ENCODE measurements around the gene ENAM. TPM values are rescaled to one million over a fixed set of nuclear protein-coding genes. Genes with fewer than 3 reads are reported as not detected.

ENAM gene
- polyA plus RNA-seq (2013): not detected in 2 replicates

- no peak within 1 kb of the TSS for H3K14ac ChIP-seq (ENCODE audit: low read length)
- H4K8ac ChIP-seq (ENCODE audit: low read depth, low read length): no peak within 1 kb of the TSS
- H3K9me3 ChIP-seq (ENCODE audit: insufficient read depth, low read depth, low read length): no peaks in the 10 kb centered on the region
- no peak within 1 kb of the TSS for H3K18ac ChIP-seq (ENCODE audit: low read length)
- H3K36me3 ChIP-seq (ENCODE audit: control insufficient read depth in 1 of 2, insufficient read depth in 2 of 2, low read length in 2 of 2): no peaks in the 10 kb centered on the region
- no peak within 1 kb of the TSS for H4K12ac ChIP-seq (ENCODE audit: low read depth, low read length)
- H3K23ac ChIP-seq (ENCODE audit: low read length): no peak within 1 kb of the TSS
- no peaks in the 10 kb centered on the region for H3K79me2 ChIP-seq (ENCODE audit: control insufficient read depth, insufficient read depth, low read length, poor library complexity)
- H3K4me2 ChIP-seq (ENCODE audit: low read length): no peak within 1 kb of the TSS
- H3K27me3 ChIP-seq (ENCODE audit: insufficient read depth, low read length): no peaks in the 10 kb centered on the region
- no peaks in the 10 kb centered on the region for H3K79me1 ChIP-seq (ENCODE audit: low read length)
- no peak within 1 kb of the TSS for H2AK5ac ChIP-seq (ENCODE audit: low read length)
- H2AFZ ChIP-seq (ENCODE audit: insufficient read depth, low read length, poor library complexity): no peak within 1 kb of the TSS
- no peak within 1 kb of the TSS for H3K27ac ChIP-seq (ENCODE audit: low read depth, low read length)
- H3K4ac ChIP-seq (ENCODE audit: low read depth, low read length): no peak within 1 kb of the TSS
- WGBS (ENCODE audit: extremely low coverage, insufficient coverage, insufficient read length): no CpG with 5 or more reads among the region's 2 CpGs
- no peak within 1 kb of the TSS for H3K4me3 ChIP-seq (ENCODE audit: low read depth, low read length)
- H3K9ac ChIP-seq (ENCODE audit: low read length): no peak within 1 kb of the TSS
- H2BK12ac ChIP-seq (ENCODE audit: low read length): no peak within 1 kb of the TSS
- H2BK120ac ChIP-seq (ENCODE audit: insufficient read depth, low read length, poor library complexity): no peak within 1 kb of the TSS
- H2BK5ac ChIP-seq (ENCODE audit: low read depth, low read length, poor library complexity): no peak within 1 kb of the TSS
- H4K91ac ChIP-seq (ENCODE audit: low read depth, low read length): no peak within 1 kb of the TSS
- no peaks in the 10 kb centered on the region for H3K4me1 ChIP-seq (ENCODE audit: control insufficient read depth in 1 of 2, insufficient read depth in 2 of 2, low read length in 2 of 2)
- DNase-seq: no peak
Measured at GRCh38 chr4:70628444-70628843, at the start of gene ENAM. TSS of gene ENAM (plus strand) at chr4:70628744. CDS start at chr4:70629501, 757 bp downstream.

GRCh38 chr4:70581980-70582379 lies 46.6 kb upstream of the ENAM start:
- Histone ChIP-seq H3K79me2 (ENCODE audit: control insufficient read depth, insufficient read depth, low read length, poor library complexity) (no peaks in the 10 kb centered on the region), H2BK120ac (ENCODE audit: insufficient read depth, low read length, poor library complexity) (no peak overlapping the region), H3K23ac (ENCODE audit: low read length) (no peak overlapping the region), H3K27me3 (ENCODE audit: insufficient read depth, low read length) (no peaks in the 10 kb centered on the region), H2AFZ (ENCODE audit: insufficient read depth, low read length, poor library complexity) (no peak overlapping the region), H4K12ac (ENCODE audit: low read depth, low read length) (no peak overlapping the region), H3K4me2 (ENCODE audit: low read length) (no peak overlapping the region), H3K4ac (ENCODE audit: low read depth, low read length) (no peak overlapping the region), H2AK5ac (ENCODE audit: low read length) (no peak overlapping the region), H4K91ac (ENCODE audit: low read depth, low read length) (no peak overlapping the region), H2BK12ac (ENCODE audit: low read length) (no peak overlapping the region), H4K8ac (ENCODE audit: low read depth, low read length) (no peak overlapping the region), H3K4me3 (ENCODE audit: low read depth, low read length) (no peak overlapping the region), H3K79me1 (ENCODE audit: low read length) (no peaks in the 10 kb centered on the region), H2BK5ac (ENCODE audit: low read depth, low read length, poor library complexity) (no peak overlapping the region), H3K27ac (ENCODE audit: low read depth, low read length) (no peak overlapping the region), H3K4me1 (ENCODE audit: control insufficient read depth in 1 of 2, insufficient read depth in 2 of 2, low read length in 2 of 2) (peaks cover 2 to 3% of the 10 kb centered on the region in 2 experiments), H3K9me3 (ENCODE audit: insufficient read depth, low read depth, low read length) (no peaks in the 10 kb centered on the region), H3K18ac (ENCODE audit: low read length) (no peak overlapping the region), H3K9ac (ENCODE audit: low read length) (no peak overlapping the region), H3K36me3 (ENCODE audit: control insufficient read depth in 1 of 2, insufficient read depth in 2 of 2, low read length in 2 of 2) (no peaks in the 10 kb centered on the region), H3K14ac (ENCODE audit: low read length) (no peak overlapping the region)
- WGBS (ENCODE audit: extremely low coverage, insufficient coverage, insufficient read length): no CpG with 5 or more reads among the region's 2 CpGs
- no peak for DNase-seq

GRCh38 chr4:70583952-70584834 lies 44.4 kb upstream of the ENAM start:
- Histone ChIP-seq H3K4me2 (ENCODE audit: low read length) (no peak overlapping the region), H3K4me1 (ENCODE audit: control insufficient read depth in 1 of 2, insufficient read depth in 2 of 2, low read length in 2 of 2) (no peaks in the 10 kb centered on the region), H3K36me3 (ENCODE audit: control insufficient read depth in 1 of 2, insufficient read depth in 2 of 2, low read length in 2 of 2) (no peaks in the 10 kb centered on the region), H2BK5ac (ENCODE audit: low read depth, low read length, poor library complexity) (no peak overlapping the region), H3K4me3 (ENCODE audit: low read depth, low read length) (no peak overlapping the region), H3K23ac (ENCODE audit: low read length) (no peak overlapping the region), H3K18ac (ENCODE audit: low read length) (no peak overlapping the region), H2BK12ac (ENCODE audit: low read length) (no peak overlapping the region), H3K79me1 (ENCODE audit: low read length) (no peaks in the 10 kb centered on the region), H3K9me3 (ENCODE audit: insufficient read depth, low read depth, low read length) (no peaks in the 10 kb centered on the region), H4K8ac (ENCODE audit: low read depth, low read length) (no peak overlapping the region), H3K27me3 (ENCODE audit: insufficient read depth, low read length) (no peaks in the 10 kb centered on the region), H2AFZ (ENCODE audit: insufficient read depth, low read length, poor library complexity) (no peak overlapping the region), H3K9ac (ENCODE audit: low read length) (no peak overlapping the region), H2AK5ac (ENCODE audit: low read length) (no peak overlapping the region), H3K14ac (ENCODE audit: low read length) (no peak overlapping the region), H3K4ac (ENCODE audit: low read depth, low read length) (no peak overlapping the region), H3K79me2 (ENCODE audit: control insufficient read depth, insufficient read depth, low read length, poor library complexity) (no peaks in the 10 kb centered on the region), H4K12ac (ENCODE audit: low read depth, low read length) (no peak overlapping the region), H3K27ac (ENCODE audit: low read depth, low read length) (no peak overlapping the region), H2BK120ac (ENCODE audit: insufficient read depth, low read length, poor library complexity) (no peak overlapping the region), H4K91ac (ENCODE audit: low read depth, low read length) (no peak overlapping the region)
- DNase-seq: no peak
- WGBS (ENCODE audit: extremely low coverage, insufficient coverage, insufficient read length): no CpG with 5 or more reads among the region's 9 CpGs

- Histone ChIP-seq H3K23ac (ENCODE audit: low read length) (no peak overlapping the region), H3K27ac (ENCODE audit: low read depth, low read length) (no peak overlapping the region), H3K9ac (ENCODE audit: low read length) (no peak overlapping the region), H4K8ac (ENCODE audit: low read depth, low read length) (no peak overlapping the region), H3K79me1 (ENCODE audit: low read length) (no peaks in the 10 kb centered on the region), H2AFZ (ENCODE audit: insufficient read depth, low read length, poor library complexity) (no peak overlapping the region), H3K79me2 (ENCODE audit: control insufficient read depth, insufficient read depth, low read length, poor library complexity) (no peaks in the 10 kb centered on the region), H3K36me3 (ENCODE audit: control insufficient read depth in 1 of 2, insufficient read depth in 2 of 2, low read length in 2 of 2) (no peaks in the 10 kb centered on the region), H2BK5ac (ENCODE audit: low read depth, low read length, poor library complexity) (no peak overlapping the region), H3K18ac (ENCODE audit: low read length) (no peak overlapping the region), H3K27me3 (ENCODE audit: insufficient read depth, low read length) (no peaks in the 10 kb centered on the region), H3K4ac (ENCODE audit: low read depth, low read length) (no peak overlapping the region), H4K91ac (ENCODE audit: low read depth, low read length) (no peak overlapping the region), H3K4me1 (ENCODE audit: control insufficient read depth in 1 of 2, insufficient read depth in 2 of 2, low read length in 2 of 2) (no peaks in the 10 kb centered on the region), H3K9me3 (ENCODE audit: insufficient read depth, low read depth, low read length) (no peaks in the 10 kb centered on the region), H2BK120ac (ENCODE audit: insufficient read depth, low read length, poor library complexity) (no peak overlapping the region), H4K12ac (ENCODE audit: low read depth, low read length) (no peak overlapping the region), H2AK5ac (ENCODE audit: low read length) (no peak overlapping the region), H3K4me3 (ENCODE audit: low read depth, low read length) (no peak overlapping the region), H2BK12ac (ENCODE audit: low read length) (no peak overlapping the region), H3K14ac (ENCODE audit: low read length) (no peak overlapping the region), H3K4me2 (ENCODE audit: low read length) (no peak overlapping the region)
- no CpG with 5 or more reads among the region's 2 CpGs for WGBS (ENCODE audit: extremely low coverage, insufficient coverage, insufficient read length)
- no peak for DNase-seq
Measured at GRCh38 chr4:70586841-70587240, 41.7 kb upstream of the ENAM start.
